OCI-LY7 (cell line): ENCODE data around the gene BOD1L1. TPM values are rescaled to one million over a fixed set of nuclear protein-coding genes. Genes with fewer than 3 reads are reported as not detected.

Experiments used
- BruUV-seq: library from RNA; stranded (reverse); fragments of 400-500 nt; replicated peaks from 2 replicates; lab custom pipeline; 2021; lab: Mats Ljungman, UMichigan
- CTCF ChIA-PET: fragments of 300-600 bp; sonication (Branson Sonifier 250); formaldehyde crosslinking; loops from one replicate; lab custom pipeline; 2022; ENCODE audit warnings: antibody characterized with exemption; ENCODE audit not compliant: unreplicated experiment; lab: Charles Lee
- POLR2A ChIA-PET: fragments of 300-600 bp; sonication (Branson Sonifier 250); formaldehyde crosslinking; loops from one replicate; lab custom pipeline; 2022; ENCODE audit warnings: antibody characterized with exemption; lab: Charles Lee
- DNase-seq: peaks from one replicate; pipeline ENCODE4 v3.0.0-alpha.2; 2015; ENCODE audit warnings: low spot score
- H2AFZ ChIP-seq: fragments of 200-600 bp; sonication (generic), shearing (Covaris generic); 2 replicates; pipeline ENCODE4 v1.6.1; 2014; ENCODE audit warnings: mild to moderate bottlenecking, antibody characterized with exemption, low read length, moderate library complexity
- H3K27ac ChIP-seq: fragments of 200-600 bp; sonication (generic); 2 replicates; pipeline ENCODE4 v1.5.1; 2014; ENCODE audit warnings: mixed run types, low read depth, mild to moderate bottlenecking, moderate library complexity, low read length, inconsistent platforms; ENCODE audit not compliant: poor library complexity, severe bottlenecking
- H3K36me3 ChIP-seq: fragments of 200-600 bp; sonication (generic); 2 replicates; pipeline ENCODE4 v1.6.1; 2014; ENCODE audit warnings: mild to moderate bottlenecking, antibody characterized with exemption, low read length, moderate library complexity, mixed read lengths; ENCODE audit not compliant: insufficient read depth
- H3K4me1 ChIP-seq: fragments of 200-600 bp; sonication (generic); 2 replicates; pipeline ENCODE4 v1.5.1; 2014; ENCODE audit warnings: mild to moderate bottlenecking, low read length; ENCODE audit not compliant: insufficient read depth, poor library complexity, severe bottlenecking
- H3K4me2 ChIP-seq: fragments of 200-600 bp; sonication (generic); 2 replicates; pipeline ENCODE4 v1.6.1; 2014; ENCODE audit warnings: mild to moderate bottlenecking, low read length
- H3K4me3 ChIP-seq: fragments of 200-600 bp; sonication (generic); 2 replicates; pipeline ENCODE4 v1.5.1; 2014; ENCODE audit warnings: mild to moderate bottlenecking, low read depth, low read length; ENCODE audit not compliant: poor library complexity, severe bottlenecking
- H3K79me2 ChIP-seq: fragments of 200-600 bp; sonication (generic); 2 replicates; pipeline ENCODE4 v1.6.1; 2016; ENCODE audit warnings: low read depth, mild to moderate bottlenecking, low read length, moderate library complexity, mixed read lengths; ENCODE audit not compliant: insufficient read depth
- H3K9me2 ChIP-seq: fragments of 200-600 bp; sonication (generic); 2 replicates; pipeline ENCODE4 v1.6.1; 2016; ENCODE audit warnings: mild to moderate bottlenecking, low read length, mixed read lengths; ENCODE audit not compliant: insufficient read depth
- H3K9me3 ChIP-seq: fragments of 200-600 bp; sonication (generic); 2 replicates; pipeline ENCODE4 v1.6.1; 2014; ENCODE audit warnings: mild to moderate bottlenecking, mixed run types, low read length, mixed read lengths
- H4K20me1 ChIP-seq: fragments of 200-600 bp; sonication (generic); 2 replicates; pipeline ENCODE4 v1.6.1; 2014; ENCODE audit warnings: mild to moderate bottlenecking, antibody characterized with exemption, low read length, moderate library complexity, mixed read lengths; ENCODE audit not compliant: insufficient read depth
- EZH2phosphoT487 ChIP-seq: fragments of 200-600 bp; sonication (generic); IDR thresholded peaks from 2 replicates; pipeline ENCODE4 v1.6.1; 2018; ENCODE audit warnings: low read depth, borderline replicate concordance, mild to moderate bottlenecking, mixed run types, antibody characterized with exemption, low read length, moderate library complexity, mixed read lengths
- intact Hi-C: fragments of 100-400 bp; cut with micrococcal nuclease; formaldehyde crosslinking; loops from one replicate; pipeline ENCODE4 v1.10.0; 2022; ENCODE audit not compliant: unreplicated experiment
- total RNA-seq, 2 experiments: library from RNA; depleted of rRNA in 1 of 2; stranded (reverse); fragments of >200 nt in 1 of 2; shearing (Covaris generic) in 1 of 2; gene quantifications; 2 replicates each; pipeline ENCODE4 v1.2.3, GENCODE V29; 2014 to 2022
- TF ChIP-seq, protein P1 (sequence below): fragments of 200-600 bp; sonication (generic); conservative IDR thresholded peaks from 2 replicates; pipeline ENCODE4 v1.5.1; 2014; ENCODE audit warnings: mild to moderate bottlenecking, antibody characterized with exemption, low read length, moderate library complexity, mixed read lengths

BOD1L1 gene
- total RNA-seq, 2 experiments from 2014 or later, result 24.0 to 49.6 TPM

DNA sequence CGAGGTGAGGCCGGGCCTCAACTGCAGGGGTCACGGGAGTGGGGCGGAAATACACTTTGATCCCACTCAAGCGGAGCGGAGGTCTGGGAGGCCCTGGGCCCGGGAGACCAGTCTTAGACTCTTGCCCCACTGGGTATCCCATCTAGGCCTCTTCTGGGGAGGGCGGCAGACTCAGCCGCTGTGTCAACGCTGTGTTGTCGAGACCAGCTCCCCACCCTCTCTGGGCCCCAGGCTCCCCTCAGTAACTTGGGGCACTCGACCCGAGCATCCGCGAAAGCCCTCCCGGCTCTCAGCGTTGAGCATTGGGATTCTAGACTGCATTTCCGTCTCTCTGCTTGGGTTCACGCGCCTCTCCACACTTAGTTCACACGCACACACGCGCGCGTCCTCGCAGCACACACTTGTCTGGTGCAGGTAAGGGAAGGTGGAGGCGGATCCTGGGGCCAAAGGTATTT lies 84.9 kb downstream of the BOD1L1 start:
- H3K36me3 ChIP-seq, result no peaks in the 10 kb centered on the region
- intact Hi-C loops, result loop anchor here (10.0 kb wide), 2 partner anchors 188 to 438 kb away; no protein-coding TSS in a partner anchor
- H3K4me2 ChIP-seq, result no peak overlapping the region
- H3K9me3 ChIP-seq, result no peaks in the 10 kb centered on the region
- DNase-seq, result no peak
- no peak overlapping the region for H2AFZ ChIP-seq
- BruUV-seq, result no TSS peak
- ChIA-PET CTCF (no interaction called here), POLR2A (no interaction called here)
- H3K27ac ChIP-seq, result no peak overlapping the region
- no peaks in the 10 kb centered on the region for H3K9me2 ChIP-seq
- no peak overlapping the region for H3K4me3 ChIP-seq
- H3K79me2 ChIP-seq, result no peaks in the 10 kb centered on the region
- TF ChIP-seq EZH2phosphoT487, result no peak
- TF ChIP-seq, protein P1, sequence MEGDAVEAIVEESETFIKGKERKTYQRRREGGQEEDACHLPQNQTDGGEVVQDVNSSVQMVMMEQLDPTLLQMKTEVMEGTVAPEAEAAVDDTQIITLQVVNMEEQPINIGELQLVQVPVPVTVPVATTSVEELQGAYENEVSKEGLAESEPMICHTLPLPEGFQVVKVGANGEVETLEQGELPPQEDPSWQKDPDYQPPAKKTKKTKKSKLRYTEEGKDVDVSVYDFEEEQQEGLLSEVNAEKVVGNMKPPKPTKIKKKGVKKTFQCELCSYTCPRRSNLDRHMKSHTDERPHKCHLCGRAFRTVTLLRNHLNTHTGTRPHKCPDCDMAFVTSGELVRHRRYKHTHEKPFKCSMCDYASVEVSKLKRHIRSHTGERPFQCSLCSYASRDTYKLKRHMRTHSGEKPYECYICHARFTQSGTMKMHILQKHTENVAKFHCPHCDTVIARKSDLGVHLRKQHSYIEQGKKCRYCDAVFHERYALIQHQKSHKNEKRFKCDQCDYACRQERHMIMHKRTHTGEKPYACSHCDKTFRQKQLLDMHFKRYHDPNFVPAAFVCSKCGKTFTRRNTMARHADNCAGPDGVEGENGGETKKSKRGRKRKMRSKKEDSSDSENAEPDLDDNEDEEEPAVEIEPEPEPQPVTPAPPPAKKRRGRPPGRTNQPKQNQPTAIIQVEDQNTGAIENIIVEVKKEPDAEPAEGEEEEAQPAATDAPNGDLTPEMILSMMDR, result no peak
- H4K20me1 ChIP-seq, result no peaks in the 10 kb centered on the region
- peaks cover 7% of the 10 kb centered on the region for H3K4me1 ChIP-seq

DNA sequence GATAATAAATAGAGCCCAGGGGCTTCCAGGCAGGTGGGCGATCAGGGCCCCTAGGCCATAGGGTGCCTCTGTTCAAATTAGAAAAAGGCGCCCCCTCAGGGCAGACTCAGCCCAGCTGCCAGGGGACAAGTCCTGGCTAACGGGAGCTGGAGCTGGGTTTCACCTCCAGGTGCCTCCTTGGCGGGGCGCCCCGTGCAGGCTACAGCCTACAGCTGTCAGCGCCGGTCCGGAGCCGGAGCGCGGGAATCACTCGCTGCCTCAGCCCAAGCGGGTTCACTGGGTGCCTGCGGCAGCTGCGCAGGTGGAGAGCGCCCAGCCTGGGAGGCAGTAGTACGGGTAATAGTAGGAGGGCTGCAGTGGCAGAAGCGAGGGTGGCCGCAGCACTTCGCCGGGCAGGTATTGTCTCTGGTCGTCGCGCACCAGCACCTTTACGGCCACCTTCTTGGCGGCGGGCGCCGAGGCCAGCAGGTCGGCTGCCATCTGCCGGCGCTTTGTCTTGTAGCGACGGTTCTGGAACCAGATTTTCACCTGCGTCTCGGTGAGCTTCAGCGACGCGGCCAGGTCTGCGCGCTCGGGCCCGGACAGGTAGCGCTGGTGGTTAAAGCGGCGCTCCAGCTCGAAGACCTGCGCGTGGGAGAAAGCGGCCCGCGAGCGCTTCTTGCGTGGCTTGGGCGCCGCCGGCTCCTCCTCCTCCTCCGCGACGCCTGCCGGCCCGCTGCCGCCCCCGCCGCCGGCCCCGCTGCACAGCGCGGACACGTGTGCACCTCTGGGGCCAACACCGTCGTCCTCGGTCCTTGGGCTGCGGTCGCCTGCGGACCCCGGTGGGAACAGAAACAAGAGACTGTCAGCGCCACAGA lies 85.6 kb downstream of the BOD1L1 start:
- intact Hi-C loops, result loop anchor here (10.0 kb wide), 2 partner anchors 187 to 437 kb away; no protein-coding TSS in a partner anchor
- DNase-seq, result no peak
- ChIA-PET CTCF (no interaction called here), POLR2A (interaction anchor here (0.7 kb wide), 1 partner anchor 1695 kb away, joined by 4 read pairs; no protein-coding TSS in a partner anchor)
- H3K4me3 ChIP-seq, result no peak overlapping the region
- no peaks in the 10 kb centered on the region for H3K79me2 ChIP-seq
- no peaks in the 10 kb centered on the region for H3K9me2 ChIP-seq
- no peaks in the 10 kb centered on the region for H4K20me1 ChIP-seq
- TF ChIP-seq, protein P1, result peak; percentile 36
- no peak for TF ChIP-seq EZH2phosphoT487
- no peak overlapping the region for H3K4me2 ChIP-seq
- H2AFZ ChIP-seq, result no peak overlapping the region
- peaks cover 7% of the 10 kb centered on the region for H3K4me1 ChIP-seq
- no peaks in the 10 kb centered on the region for H3K36me3 ChIP-seq
- no TSS peak for BruUV-seq
- H3K9me3 ChIP-seq, result no peaks in the 10 kb centered on the region
- H3K27ac ChIP-seq, result no peak overlapping the region
